Mucosa of rectum (tissue), 2 donors: ENCODE measurements around the gene SHC4.

Source experiments
- H3K27ac ChIP-seq, 2 donors: one replicate each; pipeline ENCODE4 v1.7.0; 2013; ENCODE audit warnings: inconsistent platforms in 2 of 2, low read depth in 2 of 2, low read length in 2 of 2
- H3K27me3 ChIP-seq, 2 donors: one replicate each; pipeline ENCODE4 v1.7.0; 2013; ENCODE audit warnings: low read length in 2 of 2; ENCODE audit not compliant: control insufficient read depth in 2 of 2, insufficient read depth in 2 of 2
- H3K36me3 ChIP-seq, 2 donors: one replicate each; pipeline ENCODE4 v1.7.0; 2013; ENCODE audit warnings: low read length in 2 of 2; ENCODE audit not compliant: control insufficient read depth in 2 of 2, insufficient read depth in 2 of 2
- H3K4me1 ChIP-seq, 2 donors: one replicate each; pipeline ENCODE4 v1.7.0; 2013; ENCODE audit warnings: low read length in 2 of 2, mild to moderate bottlenecking in 1 of 2; ENCODE audit not compliant: control insufficient read depth in 2 of 2, insufficient read depth in 2 of 2
- H3K4me3 ChIP-seq, 2 donors: one replicate each; pipeline ENCODE4 v1.7.0; 2013; ENCODE audit warnings: low read length in 2 of 2
- H3K9ac ChIP-seq, 2 donors: one replicate each; pipeline ENCODE4 v1.7.0; 2013; ENCODE audit warnings: low read length in 2 of 2, low read depth in 1 of 2, mild to moderate bottlenecking in 1 of 2
- H3K9me3 ChIP-seq, 2 donors: one replicate each; pipeline ENCODE4 v1.7.0; 2013; ENCODE audit warnings: low read length in 2 of 2; ENCODE audit not compliant: control insufficient read depth in 2 of 2
- donor health status: healthy.
- donor health status: Normal muscosa, but diverticular disease.

The SHC4 gene

GRCh38 chr15:48889925-48890324 is 73.8 kb downstream of the SHC4 start:
- Histone ChIP-seq H3K4me1 (no peaks in the 10 kb centered on the region), H3K9ac (no peak overlapping the region), H3K36me3 (no peaks in the 10 kb centered on the region), H3K4me3 (no peak overlapping the region), H3K27me3 (peaks cover 0 to 5% of the 10 kb centered on the region in 2 donors), H3K27ac (no peak overlapping the region), H3K9me3 (no peaks in the 10 kb centered on the region)

GRCh38 chr15:48888836-48889235 is 74.9 kb downstream of the SHC4 start:
- H3K36me3 ChIP-seq, result no peaks in the 10 kb centered on the region
- no peak overlapping the region for H3K4me3 ChIP-seq
- no peaks in the 10 kb centered on the region for H3K4me1 ChIP-seq
- no peaks in the 10 kb centered on the region for H3K9me3 ChIP-seq
- H3K27ac ChIP-seq, result no peak overlapping the region
- peaks cover 0 to 5% of the 10 kb centered on the region in 2 donors for H3K27me3 ChIP-seq
- no peak overlapping the region for H3K9ac ChIP-seq

- H3K27me3 ChIP-seq, result peaks cover 0 to 5% of the 10 kb centered on the region in 2 donors
- no peak overlapping the region for H3K4me3 ChIP-seq
- no peak overlapping the region for H3K27ac ChIP-seq
- no peaks in the 10 kb centered on the region for H3K9me3 ChIP-seq
- no peaks in the 10 kb centered on the region for H3K4me1 ChIP-seq
- H3K9ac ChIP-seq, result no peak overlapping the region
- no peaks in the 10 kb centered on the region for H3K36me3 ChIP-seq
Observed at GRCh38 chr15:48888191-48888590, 75.5 kb downstream of the SHC4 start.

- Histone ChIP-seq H3K4me3 (no peak overlapping the region), H3K4me1 (no peaks in the 10 kb centered on the region), H3K9me3 (no peaks in the 10 kb centered on the region), H3K27ac (no peak overlapping the region), H3K27me3 (peaks cover 0 to 5% of the 10 kb centered on the region in 2 donors), H3K36me3 (no peaks in the 10 kb centered on the region), H3K9ac (no peak overlapping the region)
Observed at GRCh38 chr15:48887144-48887543, 76.6 kb downstream of the SHC4 start.

GRCh38 chr15:48883699-48884098 is 80.0 kb downstream of the SHC4 start:
- Histone ChIP-seq H3K9me3 (no peaks in the 10 kb centered on the region), H3K27me3 (no peaks in the 10 kb centered on the region), H3K36me3 (no peaks in the 10 kb centered on the region), H3K9ac (no peak overlapping the region), H3K27ac (no peak overlapping the region), H3K4me3 (no peak overlapping the region), H3K4me1 (peaks cover 0 to 8% of the 10 kb centered on the region in 2 donors)

GRCh38 chr15:48880070-48880634 is 83.6 kb downstream of the SHC4 start:
- no peaks in the 10 kb centered on the region for H3K9me3 ChIP-seq
- no peak overlapping the region for H3K4me3 ChIP-seq
- no peaks in the 10 kb centered on the region for H3K27me3 ChIP-seq
- H3K36me3 ChIP-seq, result no peaks in the 10 kb centered on the region
- no peak overlapping the region for H3K9ac ChIP-seq
- H3K4me1 ChIP-seq, result peaks cover 0 to 14% of the 10 kb centered on the region in 2 donors
- H3K27ac ChIP-seq, result no peak overlapping the region

- Histone ChIP-seq H3K27ac (peak within 1 kb of the TSS; percentile 88 to 92), H3K27me3 (peaks cover 0 to 7% of the 10 kb centered on the region in 2 donors), H3K9ac (peak within 1 kb of the TSS; percentile 88 to 90), H3K9me3 (no peaks in the 10 kb centered on the region), H3K4me1 (peaks cover 0 to 14% of the 10 kb centered on the region in 2 donors), H3K4me3 (peak within 1 kb of the TSS; percentile 88 to 99), H3K36me3 (no peaks in the 10 kb centered on the region)
Observed at GRCh38 chr15:48877630-48878595, 85.8 kb downstream of the SHC4 start, which contains the start of gene EID1. Gene EID1, plus strand, starts transcription at chr15:48878134. Its CDS starts 43 bp downstream, at chr15:48878177.

GRCh38 chr15:48876057-48876456 is 87.7 kb downstream of the SHC4 start:
- no peaks in the 10 kb centered on the region for H3K36me3 ChIP-seq
- no peak overlapping the region for H3K9ac ChIP-seq
- no peak overlapping the region for H3K4me3 ChIP-seq
- no peaks in the 10 kb centered on the region for H3K9me3 ChIP-seq
- no peak overlapping the region for H3K27ac ChIP-seq
- peaks cover 4 to 11% of the 10 kb centered on the region in 2 donors for H3K27me3 ChIP-seq
- peaks cover 0 to 14% of the 10 kb centered on the region in 2 donors for H3K4me1 ChIP-seq

GRCh38 chr15:48875241-48875960 is 88.3 kb downstream of the SHC4 start:
- H3K27me3 ChIP-seq, result peaks cover 4 to 11% of the 10 kb centered on the region in 2 donors
- no peak overlapping the region for H3K4me3 ChIP-seq
- H3K27ac ChIP-seq, result no peak overlapping the region
- peaks cover 0 to 14% of the 10 kb centered on the region in 2 donors for H3K4me1 ChIP-seq
- no peak overlapping the region for H3K9ac ChIP-seq
- no peaks in the 10 kb centered on the region for H3K9me3 ChIP-seq
- no peaks in the 10 kb centered on the region for H3K36me3 ChIP-seq

- Histone ChIP-seq H3K4me3 (no peak overlapping the region), H3K27me3 (peaks cover 4 to 11% of the 10 kb centered on the region in 2 donors), H3K9ac (no peak overlapping the region), H3K9me3 (no peaks in the 10 kb centered on the region), H3K36me3 (no peaks in the 10 kb centered on the region), H3K4me1 (no peaks in the 10 kb centered on the region), H3K27ac (no peak overlapping the region)
Observed at GRCh38 chr15:48872632-48873031, 91.1 kb downstream of the SHC4 start.
